HG03039 (cell line): ENCODE data around the gene IRF7.

Source experiments
- ATAC-seq: cut with Tn5 transposase; IDR thresholded peaks from one replicate; pipeline ENCODE4 v1.9.1; 2021; ENCODE audit warnings: mild to moderate bottlenecking, moderate library complexity; ENCODE audit not compliant: unreplicated experiment

IRF7 gene

GRCh38 chr11:641806-642370 lies 26.1 kb upstream of the IRF7 start:
- no peak for ATAC-seq

GRCh38 chr11:640021-640706 lies 24.4 kb upstream of the IRF7 start:
- ATAC-seq, result no peak

- no peak for ATAC-seq
Observed at GRCh38 chr11:639332-639955, 23.7 kb upstream of the IRF7 start.

GRCh38 chr11:638631-639331 lies 23.0 kb upstream of the IRF7 start:
- ATAC-seq, result no peak

GRCh38 chr11:637593-638521 lies 22.1 kb upstream of the IRF7 start:
- ATAC-seq, result no peak

- ATAC-seq, result no peak
Observed at GRCh38 chr11:637333-637592, 21.5 kb upstream of the IRF7 start.

- no peak for ATAC-seq
Observed at GRCh38 chr11:636511-637332, 21.0 kb upstream of the IRF7 start, which contains the start of gene DRD4. Gene DRD4 (plus strand): TSS chr11:637269. CDS start chr11:637305, 36 bp downstream.

- no peak for ATAC-seq
Observed at GRCh38 chr11:635945-636510, 20.3 kb upstream of the IRF7 start.

- ATAC-seq, result no peak
Observed at GRCh38 chr11:630871-631270, 15.1 kb upstream of the IRF7 start.

- no peak for ATAC-seq
Observed at GRCh38 chr11:629237-629583, 13.5 kb upstream of the IRF7 start.

- ATAC-seq, result no peak
Observed at GRCh38 chr11:628056-628455, 12.3 kb upstream of the IRF7 start.

- no peak for ATAC-seq
Observed at GRCh38 chr11:627308-627576, 11.5 kb upstream of the IRF7 start.

- ATAC-seq, result no peak
Observed at GRCh38 chr11:626475-627307, 10.9 kb upstream of the IRF7 start, which contains the start of gene SCT. Gene SCT (minus strand): TSS chr11:627181. CDS start chr11:627143, 38 bp downstream.

GRCh38 chr11:625636-626268 lies 10.0 kb upstream of the IRF7 start:
- ATAC-seq, result no peak

GRCh38 chr11:624705-625635 lies 9.2 kb upstream of the IRF7 start, which contains the start of gene CDHR5:
Gene CDHR5 (minus strand): TSS chr11:624955. CDS start chr11:624902, 53 bp downstream.
- ATAC-seq, result no peak

GRCh38 chr11:623999-624704 lies 8.4 kb upstream of the IRF7 start:
- ATAC-seq, result no peak

- no peak for ATAC-seq
Observed at GRCh38 chr11:623349-623869, 7.7 kb upstream of the IRF7 start.
